Endodermal cell (in vitro differentiated cells): ENCODE results near the gene ACTL7B. TPM values are rescaled to one million over a fixed set of nuclear protein-coding genes. Genes with fewer than 3 reads are reported as not detected.

Experiments used
- DNase-seq: peaks from one replicate; pipeline ENCODE4 v3.0.0-alpha.2; 2017
- H3K27ac ChIP-seq: 2 replicates; pipeline ENCODE4 v1.5.1; 2013; ENCODE audit warnings: mild to moderate bottlenecking, low read depth, low read length, moderate library complexity
- H3K27me3 ChIP-seq: 2 replicates; pipeline ENCODE4 v1.6.1; 2013; ENCODE audit warnings: mild to moderate bottlenecking, low read length, moderate library complexity; ENCODE audit not compliant: insufficient read depth, control insufficient read depth, poor library complexity, severe bottlenecking
- H3K36me3 ChIP-seq: 2 replicates; pipeline ENCODE4 v1.7.0; 2013; ENCODE audit warnings: mild to moderate bottlenecking, low read length, moderate library complexity; ENCODE audit not compliant: control insufficient read depth, insufficient read depth
- H3K4me1 ChIP-seq: one replicate; pipeline ENCODE4 v1.7.0; 2013; ENCODE audit warnings: low read length; ENCODE audit not compliant: control insufficient read depth, insufficient read depth
- H3K4me3 ChIP-seq: 2 replicates; pipeline ENCODE4 v1.5.1; 2013; ENCODE audit warnings: mild to moderate bottlenecking, low read length, moderate library complexity
- H3K9ac ChIP-seq: 2 replicates; pipeline ENCODE4 v1.6.1; 2013; ENCODE audit warnings: mild to moderate bottlenecking, low read length, moderate library complexity; ENCODE audit not compliant: poor library complexity, severe bottlenecking; ENCODE audit errors: extremely low read depth
- H3K9me3 ChIP-seq: 2 replicates; pipeline ENCODE4 v1.6.1; 2013; ENCODE audit warnings: mild to moderate bottlenecking, low read length, moderate library complexity; ENCODE audit not compliant: control insufficient read depth
- H3K27ac Mint-ChIP-seq: 2 replicates; pipeline ENCODE4 v1.8.0; 2020; ENCODE audit warnings: mixed read lengths
- H3K27me3 Mint-ChIP-seq: 2 replicates; pipeline ENCODE4 v1.8.0; 2021; ENCODE audit warnings: mild to moderate bottlenecking, mixed read lengths; ENCODE audit not compliant: insufficient read depth
- H3K36me3 Mint-ChIP-seq: 2 replicates; pipeline ENCODE4 v1.8.0; 2020; ENCODE audit warnings: low read depth, mixed read lengths
- H3K4me1 Mint-ChIP-seq: 2 replicates; pipeline ENCODE4 v1.8.0; 2020; ENCODE audit warnings: mixed read lengths
- H3K4me3 Mint-ChIP-seq: 2 replicates; pipeline ENCODE4 v1.8.0; 2020; ENCODE audit warnings: mild to moderate bottlenecking, moderate library complexity, mixed read lengths
- H3K9me3 Mint-ChIP-seq: 2 replicates; pipeline ENCODE4 v1.8.0; 2020; ENCODE audit warnings: mild to moderate bottlenecking, mixed read lengths
- CTCF ChIP-seq: fragments of 200-600 bp; sonication (generic); conservative IDR thresholded peaks from 2 replicates; pipeline ENCODE4 v1.5.0; 2021; ENCODE audit warnings: antibody characterized with exemption, mild to moderate bottlenecking
- WGBS, 2 experiments: methylation state at CpG; one replicate each; pipeline versions ENCODE4 v1.1.5 to v1.1.7; 2013; ENCODE audit warnings: missing lambda C conversion rate in 2 of 2, mixed read lengths in 1 of 2; ENCODE audit not compliant: insufficient coverage in 1 of 2, insufficient read length in 1 of 2; 5-methylcytosine and 5-hydroxymethylcytosine counted together
- total RNA-seq, 2 donors: library from RNA; stranded (reverse); fragmentation: NEBNext Ultra II Directional in 1 of 2; extraction: Animal tissue kit (Norgen Biotek cat#: 25700) in 1 of 2; gene quantifications; 2 replicates in 1 of 2; 3 replicates in 1 of 2; pipeline ENCODE4 v1.2.1, GENCODE V29; 2021

The ACTL7B gene
- total RNA-seq, 2 donors from 2014 or later = not detected

GRCh38 chr9:108812396-108813025 lies 43.3 kb downstream of the ACTL7B start:
- no peaks in the 10 kb centered on the region for H3K9me3 ChIP-seq
- no peak for TF ChIP-seq CTCF
- H3K27ac Mint-ChIP-seq = no peak overlapping the region

GRCh38 chr9:108811944-108812343 lies 43.8 kb downstream of the ACTL7B start:
- WGBS, 2 experiments = no CpG with 5 or more reads among the region's 1 CpG
- H3K36me3 ChIP-seq = no peaks in the 10 kb centered on the region
- H3K27ac Mint-ChIP-seq = no peak overlapping the region
- no peaks in the 10 kb centered on the region for H3K27me3 Mint-ChIP-seq
- no peaks in the 10 kb centered on the region for H3K27me3 ChIP-seq
- no peak overlapping the region for H3K27ac ChIP-seq
- H3K4me3 ChIP-seq = no peak overlapping the region
- peaks cover 5% of the 10 kb centered on the region for H3K4me1 Mint-ChIP-seq
- H3K4me1 ChIP-seq = no peaks in the 10 kb centered on the region
- no peaks in the 10 kb centered on the region for H3K36me3 Mint-ChIP-seq
- H3K9ac ChIP-seq = no peak overlapping the region
- no peak for TF ChIP-seq CTCF
- no peaks in the 10 kb centered on the region for H3K9me3 ChIP-seq
- DNase-seq = no peak
- H3K9me3 Mint-ChIP-seq = no peaks in the 10 kb centered on the region
- no peak overlapping the region for H3K4me3 Mint-ChIP-seq

More at GRCh38 chr9:108812396-108813025, 43.3 kb downstream of the ACTL7B start:
- Mint-ChIP-seq H3K4me3 (no peak overlapping the region), H3K4me1 (peaks cover 5% of the 10 kb centered on the region), H3K27me3 (no peaks in the 10 kb centered on the region), H3K36me3 (no peaks in the 10 kb centered on the region), H3K9me3 (no peaks in the 10 kb centered on the region)
- Histone ChIP-seq H3K36me3 (no peaks in the 10 kb centered on the region), H3K27me3 (no peaks in the 10 kb centered on the region), H3K4me3 (no peak overlapping the region), H3K27ac (no peak overlapping the region), H3K4me1 (no peaks in the 10 kb centered on the region), H3K9ac (no peak overlapping the region)
- no peak for DNase-seq
- 89 to 92% methylated on average over 5 to 8 of the region's 8 CpGs for WGBS, 2 experiments

GRCh38 chr9:108809269-108809668 lies 46.5 kb downstream of the ACTL7B start:
- no peak for TF ChIP-seq CTCF
- Histone ChIP-seq H3K36me3 (no peaks in the 10 kb centered on the region), H3K4me1 (no peaks in the 10 kb centered on the region), H3K9me3 (no peaks in the 10 kb centered on the region), H3K4me3 (no peak overlapping the region), H3K9ac (no peak overlapping the region), H3K27ac (no peak overlapping the region), H3K27me3 (no peaks in the 10 kb centered on the region)
- H3K36me3 Mint-ChIP-seq = no peaks in the 10 kb centered on the region
- no peaks in the 10 kb centered on the region for H3K9me3 Mint-ChIP-seq
- DNase-seq = no peak
- H3K4me3 Mint-ChIP-seq = no peak overlapping the region
- H3K4me1 Mint-ChIP-seq = peaks cover 5% of the 10 kb centered on the region
- H3K27me3 Mint-ChIP-seq = no peaks in the 10 kb centered on the region
- WGBS, 2 experiments = 89 to 90% methylated on average over 2 to 3 of the region's 3 CpGs
- no peak overlapping the region for H3K27ac Mint-ChIP-seq

Other genes starting within 250 kb of the ACTL7B start
- not detected for gene ACTL7A, start 6.3 kb upstream of the ACTL7B start, total RNA-seq
- 10 to 100 TPM; 32.9 to 37.1 TPM for gene ELP1, start 78.1 kb upstream of the ACTL7B start, total RNA-seq
- gene ABITRAM, start 78.4 kb upstream of the ACTL7B start, total RNA-seq = 10 to 100 TPM; 11.4 to 15.4 TPM
- 10 to 100 TPM; 80.1 to 82.1 TPM for gene CTNNAL1, start 157.5 kb upstream of the ACTL7B start, total RNA-seq